Fibroblast of pulmonary artery (primary cell): Measurements from ENCODE around the gene KLK10.

Experiments used
- DNase-seq: peaks from one replicate; pipeline ENCODE4 v3.0.0-alpha.2; 2010; ENCODE audit warnings: low read depth
- H3K4me3 ChIP-seq: replicated peaks from 2 replicates; pipeline ENCODE4 v1.5.1; 2011; ENCODE audit warnings: low read depth, mild to moderate bottlenecking, control low read depth, low read length, moderate library complexity
- CTCF ChIP-seq: IDR thresholded peaks from 2 replicates; pipeline ENCODE4 v1.5.1; 2011; ENCODE audit warnings: mild to moderate bottlenecking, control low read depth, low read length, inconsistent platforms; ENCODE audit errors: missing control alignments

KLK10 gene

GRCh38 chr19:51002542-51003311 is 16.8 kb downstream of the KLK10 start:
- DNase-seq, result no peak
- no peak overlapping the region for H3K4me3 ChIP-seq
- TF ChIP-seq CTCF, result no peak

GRCh38 chr19:51002089-51002532 is 17.4 kb downstream of the KLK10 start:
- no peak overlapping the region for H3K4me3 ChIP-seq
- TF ChIP-seq CTCF, result no peak
- no peak for DNase-seq

GRCh38 chr19:51001515-51001914 is 18.0 kb downstream of the KLK10 start, which contains the start of gene KLK8:
KLK8 (minus strand) TSS chr19:51001604; CDS start chr19:51001167, 437 bp downstream.
- DNase-seq, result no peak
- H3K4me3 ChIP-seq, result no peak within 1 kb of the TSS
- no peak for TF ChIP-seq CTCF

- H3K4me3 ChIP-seq, result no peak overlapping the region
- no peak for TF ChIP-seq CTCF
- no peak for DNase-seq
These were observed 18.5 kb downstream of the KLK10 start for GRCh38 chr19:51000981-51001380.

GRCh38 chr19:51000426-51000825 is 19.1 kb downstream of the KLK10 start:
- no peak overlapping the region for H3K4me3 ChIP-seq
- DNase-seq, result no peak
- no peak for TF ChIP-seq CTCF

- TF ChIP-seq CTCF, result no peak
- H3K4me3 ChIP-seq, result no peak overlapping the region
These were observed 20.8 kb downstream of the KLK10 start for GRCh38 chr19:50998686-50999085.

GRCh38 chr19:50998061-50998460 is 21.4 kb downstream of the KLK10 start:
- no peak for DNase-seq
- no peak overlapping the region for H3K4me3 ChIP-seq
- TF ChIP-seq CTCF, result no peak

More at GRCh38 chr19:50998686-50999085, 20.8 kb downstream of the KLK10 start:
- no peak for DNase-seq
